Endothelial cell (in vitro differentiated cells): Measurements from ENCODE around the gene LRP3. TPM values are rescaled to one million over a fixed set of nuclear protein-coding genes. Genes with fewer than 3 reads are reported as not detected.

ENCODE experiments used
- DNase-seq: peaks from one replicate; pipeline ENCODE4 v3.0.0; 2021; ENCODE audit warnings: low spot score
- H3K27ac Mint-ChIP-seq: one replicate; pipeline ENCODE4 v1.8.0; 2021; ENCODE audit warnings: mixed read lengths, inconsistent platforms; ENCODE audit not compliant: unreplicated experiment
- H3K27me3 Mint-ChIP-seq: one replicate; pipeline ENCODE4 v1.8.0; 2021; ENCODE audit warnings: mild to moderate bottlenecking, moderate library complexity, mixed read lengths, inconsistent platforms; ENCODE audit not compliant: unreplicated experiment
- H3K36me3 Mint-ChIP-seq: one replicate; pipeline ENCODE4 v1.8.0; 2021; ENCODE audit warnings: mild to moderate bottlenecking, low read depth, mixed read lengths, inconsistent platforms; ENCODE audit not compliant: unreplicated experiment
- H3K4me1 Mint-ChIP-seq: one replicate; pipeline ENCODE4 v1.8.0; 2021; ENCODE audit warnings: mild to moderate bottlenecking, mixed read lengths, inconsistent platforms; ENCODE audit not compliant: unreplicated experiment
- H3K4me3 Mint-ChIP-seq: one replicate; pipeline ENCODE4 v1.8.0; 2021; ENCODE audit warnings: mild to moderate bottlenecking, mixed read lengths, inconsistent platforms; ENCODE audit not compliant: unreplicated experiment
- H3K9me3 Mint-ChIP-seq: one replicate; pipeline ENCODE4 v1.8.0; 2021; ENCODE audit warnings: mixed read lengths, inconsistent platforms; ENCODE audit not compliant: unreplicated experiment
- total RNA-seq: library from RNA; stranded (reverse); fragmentation: NEBNext Ultra II Directional; extraction: Animal tissue kit (Norgen Biotek cat#: 25700); gene quantifications from one replicate; pipeline ENCODE4 v1.2.1, GENCODE V29; 2021; ENCODE audit not compliant: unreplicated experiment
- TF ChIP-seq, protein P1 (sequence below): fragments of 200-600 bp; sonication (generic); IDR thresholded peaks from one replicate; pipeline ENCODE4 v1.5.0; 2021; ENCODE audit warnings: antibody characterized with exemption; ENCODE audit not compliant: unreplicated experiment

The LRP3 gene
- total RNA-seq, 1 donor from 2014 or later, result 5.4 TPM

DNA sequence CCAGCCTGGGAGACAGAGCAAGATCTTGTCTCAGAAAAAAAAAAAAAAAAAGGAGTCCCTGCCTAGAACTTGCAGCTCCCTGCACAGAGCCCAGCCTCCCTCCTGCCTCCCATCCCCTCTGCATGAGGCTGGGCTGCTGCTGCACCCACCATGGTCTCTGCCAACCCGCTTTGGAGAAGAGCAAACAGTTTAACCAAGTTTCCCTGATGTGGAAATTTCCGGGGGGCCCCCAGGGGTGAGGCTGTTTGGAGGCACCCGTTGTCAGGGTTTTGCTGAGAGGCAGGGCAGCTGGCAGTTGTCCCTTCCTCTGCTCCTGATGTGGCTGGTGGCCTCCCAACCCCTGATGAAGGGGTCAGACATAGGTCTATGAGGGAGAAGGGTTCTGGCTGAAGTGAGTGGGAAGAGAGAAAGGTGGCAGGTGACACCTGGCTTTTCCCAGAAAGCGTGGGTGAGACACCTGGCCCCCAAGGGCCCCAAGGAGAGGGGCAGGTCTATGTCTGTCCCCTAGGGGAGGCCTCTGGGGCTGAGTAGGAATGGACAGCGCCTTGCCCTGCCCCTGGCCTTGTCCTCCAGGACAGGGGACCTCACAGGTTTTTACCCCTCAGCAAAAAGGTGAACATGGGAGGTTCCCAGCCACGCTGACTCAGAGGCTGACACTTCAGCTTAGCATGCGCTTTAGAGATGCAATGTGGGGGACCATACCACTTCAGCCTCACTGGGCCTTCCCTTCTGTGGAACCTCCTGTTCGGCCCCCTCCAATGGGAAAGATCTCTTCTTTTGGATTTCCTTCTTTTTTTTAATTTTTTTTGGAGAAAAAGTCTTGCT, 5.5 kb downstream of the LRP3 start:
- Mint-ChIP-seq H3K9me3 (no peaks in the 10 kb centered on the region), H3K27ac (no peak overlapping the region), H3K4me1 (no peaks in the 10 kb centered on the region), H3K27me3 (peaks cover 8% of the 10 kb centered on the region), H3K4me3 (no peak overlapping the region), H3K36me3 (no peaks in the 10 kb centered on the region)
- TF ChIP-seq, protein P1, sequence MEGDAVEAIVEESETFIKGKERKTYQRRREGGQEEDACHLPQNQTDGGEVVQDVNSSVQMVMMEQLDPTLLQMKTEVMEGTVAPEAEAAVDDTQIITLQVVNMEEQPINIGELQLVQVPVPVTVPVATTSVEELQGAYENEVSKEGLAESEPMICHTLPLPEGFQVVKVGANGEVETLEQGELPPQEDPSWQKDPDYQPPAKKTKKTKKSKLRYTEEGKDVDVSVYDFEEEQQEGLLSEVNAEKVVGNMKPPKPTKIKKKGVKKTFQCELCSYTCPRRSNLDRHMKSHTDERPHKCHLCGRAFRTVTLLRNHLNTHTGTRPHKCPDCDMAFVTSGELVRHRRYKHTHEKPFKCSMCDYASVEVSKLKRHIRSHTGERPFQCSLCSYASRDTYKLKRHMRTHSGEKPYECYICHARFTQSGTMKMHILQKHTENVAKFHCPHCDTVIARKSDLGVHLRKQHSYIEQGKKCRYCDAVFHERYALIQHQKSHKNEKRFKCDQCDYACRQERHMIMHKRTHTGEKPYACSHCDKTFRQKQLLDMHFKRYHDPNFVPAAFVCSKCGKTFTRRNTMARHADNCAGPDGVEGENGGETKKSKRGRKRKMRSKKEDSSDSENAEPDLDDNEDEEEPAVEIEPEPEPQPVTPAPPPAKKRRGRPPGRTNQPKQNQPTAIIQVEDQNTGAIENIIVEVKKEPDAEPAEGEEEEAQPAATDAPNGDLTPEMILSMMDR, result no peak
- no peak for DNase-seq

DNA sequence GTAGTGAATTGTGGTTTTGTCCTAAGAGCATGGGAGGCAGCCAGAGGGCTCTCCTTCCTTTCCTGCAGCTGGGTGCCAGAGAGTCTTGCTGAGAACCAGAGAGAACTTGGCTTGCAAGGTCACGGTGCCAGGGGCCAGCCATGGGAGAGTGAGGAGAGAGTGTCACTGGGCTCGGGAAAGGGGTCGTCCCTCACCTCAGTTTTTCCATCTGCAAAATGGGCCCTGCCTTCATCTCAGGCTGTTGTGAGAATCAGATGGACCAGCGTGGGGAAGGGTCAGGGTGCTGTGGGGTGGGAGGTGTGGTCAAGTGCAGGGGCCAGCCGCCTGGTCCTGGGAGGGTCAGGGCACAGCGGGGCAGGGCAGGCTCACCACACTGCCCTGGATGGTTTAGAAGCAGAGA, 7.3 kb downstream of the LRP3 start:
- no peak overlapping the region for H3K4me3 Mint-ChIP-seq
- no peaks in the 10 kb centered on the region for H3K4me1 Mint-ChIP-seq
- peaks cover 8% of the 10 kb centered on the region for H3K27me3 Mint-ChIP-seq
- no peak for DNase-seq
- no peaks in the 10 kb centered on the region for H3K36me3 Mint-ChIP-seq
- no peak overlapping the region for H3K27ac Mint-ChIP-seq
- TF ChIP-seq, protein P1, result no peak
- H3K9me3 Mint-ChIP-seq, result no peaks in the 10 kb centered on the region

DNA sequence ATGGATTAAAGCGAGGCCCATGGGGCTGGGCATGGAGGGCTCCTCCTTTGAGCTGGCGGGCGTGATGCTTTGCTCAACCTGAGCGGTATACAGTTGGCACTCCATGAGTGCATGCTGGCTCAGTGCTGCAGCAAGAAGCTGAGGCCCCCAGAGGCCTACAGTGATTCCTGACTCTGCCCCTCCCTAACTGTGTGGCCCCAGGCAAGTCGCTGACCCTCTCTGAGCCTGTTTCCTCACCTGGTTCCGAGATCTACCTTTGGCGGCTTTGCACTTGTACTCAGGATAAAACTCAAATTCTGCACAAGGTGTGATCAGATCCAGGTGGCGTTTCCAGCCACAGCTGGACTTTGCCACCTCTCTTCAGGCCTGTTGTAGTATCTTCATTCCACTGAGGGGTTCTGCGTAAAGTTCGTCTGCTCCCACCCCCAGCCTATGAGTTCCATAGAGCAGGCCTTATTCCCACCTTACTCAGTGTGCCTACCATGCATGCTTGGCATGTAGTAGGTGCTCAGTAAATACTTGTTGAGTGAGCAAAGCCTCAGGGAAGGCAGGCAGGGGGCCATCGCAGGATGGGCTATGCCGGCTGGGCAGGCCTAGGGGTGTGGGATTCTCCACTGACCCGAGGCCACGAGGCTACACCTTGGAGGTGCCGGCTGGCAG, 7.9 kb downstream of the LRP3 start:
- TF ChIP-seq, protein P1, result no peak
- no peaks in the 10 kb centered on the region for H3K9me3 Mint-ChIP-seq
- DNase-seq, result no peak
- no peaks in the 10 kb centered on the region for H3K36me3 Mint-ChIP-seq
- H3K4me3 Mint-ChIP-seq, result no peak overlapping the region
- peaks cover 6% of the 10 kb centered on the region for H3K27me3 Mint-ChIP-seq
- no peaks in the 10 kb centered on the region for H3K4me1 Mint-ChIP-seq
- no peak overlapping the region for H3K27ac Mint-ChIP-seq

DNA sequence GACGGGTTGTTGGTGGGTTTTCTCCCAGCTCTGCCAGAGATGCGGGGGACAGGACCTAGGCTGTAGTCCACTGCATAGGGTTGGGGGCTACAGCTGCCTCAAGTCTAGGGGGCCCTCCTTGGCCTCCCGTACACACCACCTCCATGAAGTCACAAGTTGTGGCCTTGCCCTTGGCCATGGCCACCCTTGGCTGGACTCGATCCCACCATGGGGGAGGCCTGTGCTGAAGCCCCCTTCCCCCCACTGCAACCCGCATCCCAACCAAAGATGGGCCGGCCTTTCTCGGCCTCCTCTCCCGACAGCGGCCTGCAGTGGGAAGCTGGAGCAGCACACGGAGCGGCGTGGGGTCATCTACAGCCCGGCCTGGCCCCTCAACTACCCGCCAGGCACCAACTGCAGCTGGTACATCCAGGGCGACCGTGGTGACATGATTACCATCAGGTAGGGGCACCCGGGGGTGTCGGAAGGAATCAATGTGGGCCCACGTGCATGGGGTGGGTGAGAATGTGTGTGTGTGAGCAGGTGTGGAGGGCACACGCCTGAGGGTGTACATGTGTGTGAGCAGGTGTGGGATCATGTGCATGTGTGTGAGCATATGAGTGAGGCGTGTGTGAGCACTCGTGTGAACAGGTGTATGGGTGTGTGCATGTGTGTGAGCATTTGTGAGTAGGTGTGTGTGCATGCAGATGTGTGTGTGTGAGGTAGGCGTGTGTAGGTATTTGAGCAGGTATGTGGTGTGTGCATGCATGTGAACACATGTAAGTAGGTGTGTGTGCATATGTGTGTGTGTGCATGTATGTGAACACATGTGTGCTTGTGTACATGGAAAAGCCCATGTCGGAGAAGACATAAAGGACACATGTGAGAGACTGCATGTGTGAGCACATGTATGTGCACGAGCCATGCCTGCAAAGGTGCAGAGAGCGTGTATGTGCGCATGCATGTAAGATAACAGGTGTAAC, 8.7 kb downstream of the LRP3 start:
- H3K27ac Mint-ChIP-seq, result no peak overlapping the region
- peak overlapping the region; percentile 13 for H3K4me3 Mint-ChIP-seq
- peaks cover 6% of the 10 kb centered on the region for H3K27me3 Mint-ChIP-seq
- no peaks in the 10 kb centered on the region for H3K9me3 Mint-ChIP-seq
- DNase-seq, result no peak
- H3K4me1 Mint-ChIP-seq, result no peaks in the 10 kb centered on the region
- TF ChIP-seq, protein P1, result no peak
- H3K36me3 Mint-ChIP-seq, result no peaks in the 10 kb centered on the region
